Kidney epithelial cell (primary cell): ENCODE measurements around the gene PBX2. TPM values are rescaled to one million over a fixed set of nuclear protein-coding genes. Genes with fewer than 3 reads are reported as not detected.

ENCODE experiments used
- DNase-seq: peaks from one replicate; pipeline ENCODE4 v3.0.0-alpha.2; 2010; ENCODE audit warnings: low read depth
- H3K27me3 ChIP-seq: 2 replicates; pipeline ENCODE4 v1.6.0; 2011; ENCODE audit warnings: low read length; ENCODE audit not compliant: control insufficient read depth, insufficient read depth
- H3K36me3 ChIP-seq: 2 replicates; pipeline ENCODE4 v1.5.1; 2011; ENCODE audit warnings: low read length; ENCODE audit not compliant: control insufficient read depth, insufficient read depth
- H3K4me3 ChIP-seq: 2 replicates; pipeline ENCODE4 v1.5.1; 2011; ENCODE audit warnings: low read depth, mild to moderate bottlenecking, control low read depth, low read length
- total RNA-seq: library from RNA; depleted of rRNA; stranded (reverse); fragments of >200 nt; gene quantifications from 2 replicates; pipeline ENCODE4 v1.2.3, GENCODE V29; 2015
- TF ChIP-seq, protein P1 (sequence below): IDR thresholded peaks from 2 replicates; pipeline ENCODE4 v1.5.1; 2011; ENCODE audit warnings: mild to moderate bottlenecking, moderate library complexity, low read length, control low read depth, inconsistent platforms; ENCODE audit not compliant: insufficient read depth, poor library complexity, severe bottlenecking

Gene PBX2, protein sequence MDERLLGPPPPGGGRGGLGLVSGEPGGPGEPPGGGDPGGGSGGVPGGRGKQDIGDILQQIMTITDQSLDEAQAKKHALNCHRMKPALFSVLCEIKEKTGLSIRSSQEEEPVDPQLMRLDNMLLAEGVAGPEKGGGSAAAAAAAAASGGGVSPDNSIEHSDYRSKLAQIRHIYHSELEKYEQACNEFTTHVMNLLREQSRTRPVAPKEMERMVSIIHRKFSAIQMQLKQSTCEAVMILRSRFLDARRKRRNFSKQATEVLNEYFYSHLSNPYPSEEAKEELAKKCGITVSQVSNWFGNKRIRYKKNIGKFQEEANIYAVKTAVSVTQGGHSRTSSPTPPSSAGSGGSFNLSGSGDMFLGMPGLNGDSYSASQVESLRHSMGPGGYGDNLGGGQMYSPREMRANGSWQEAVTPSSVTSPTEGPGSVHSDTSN
- total RNA-seq = 37.5 and 40.7 TPM in 2 replicates

DNA sequence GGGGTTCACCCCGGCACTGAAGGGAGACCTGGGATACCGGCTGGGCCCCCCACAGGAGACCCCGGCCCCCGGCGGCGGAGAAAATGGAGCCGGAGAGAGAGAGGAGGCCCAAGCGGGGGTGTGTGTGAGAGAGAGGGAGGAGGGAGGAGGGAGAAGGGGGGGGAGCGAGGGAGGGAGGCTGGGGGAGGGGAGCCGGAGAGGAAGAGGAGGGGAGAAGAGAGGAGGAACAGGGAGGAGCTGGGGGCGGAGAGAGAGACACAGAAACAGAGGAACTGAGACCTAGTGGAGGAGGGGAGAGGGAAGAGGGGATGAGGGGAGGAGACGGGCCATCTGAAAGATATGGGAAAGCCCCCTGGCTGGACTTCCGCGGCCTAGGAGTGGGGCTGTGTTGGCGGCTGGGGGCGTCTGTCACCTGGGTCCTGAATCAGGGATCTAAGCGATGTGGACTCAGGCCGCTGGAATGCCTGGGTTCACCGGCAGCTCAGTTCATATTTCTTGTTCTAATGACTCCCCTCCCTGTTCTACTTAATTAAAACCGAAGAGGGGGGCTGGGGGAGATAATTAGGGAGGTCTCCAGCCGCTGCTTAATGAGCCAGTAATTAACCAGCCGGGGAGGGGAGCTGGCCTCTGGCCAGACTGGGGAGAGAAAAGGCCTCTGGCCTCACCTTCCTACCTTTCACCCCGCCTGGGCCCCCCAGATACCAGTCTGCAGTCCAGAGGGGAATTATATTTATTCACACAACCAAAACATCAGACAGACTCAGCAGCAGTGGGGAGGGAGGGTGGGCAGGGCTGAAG lies at the start of gene PBX2:
Gene PBX2, minus strand, starts transcription at position 149 of the 798 bp plus-strand sequence. CDS start 287 bp downstream, outside the sequence.
- H3K27me3 ChIP-seq = no peaks in the 10 kb centered on the region
- H3K4me3 ChIP-seq = peak within 1 kb of the TSS; percentile 71
- H3K36me3 ChIP-seq = no peaks in the 10 kb centered on the region
- TF ChIP-seq, protein P1, sequence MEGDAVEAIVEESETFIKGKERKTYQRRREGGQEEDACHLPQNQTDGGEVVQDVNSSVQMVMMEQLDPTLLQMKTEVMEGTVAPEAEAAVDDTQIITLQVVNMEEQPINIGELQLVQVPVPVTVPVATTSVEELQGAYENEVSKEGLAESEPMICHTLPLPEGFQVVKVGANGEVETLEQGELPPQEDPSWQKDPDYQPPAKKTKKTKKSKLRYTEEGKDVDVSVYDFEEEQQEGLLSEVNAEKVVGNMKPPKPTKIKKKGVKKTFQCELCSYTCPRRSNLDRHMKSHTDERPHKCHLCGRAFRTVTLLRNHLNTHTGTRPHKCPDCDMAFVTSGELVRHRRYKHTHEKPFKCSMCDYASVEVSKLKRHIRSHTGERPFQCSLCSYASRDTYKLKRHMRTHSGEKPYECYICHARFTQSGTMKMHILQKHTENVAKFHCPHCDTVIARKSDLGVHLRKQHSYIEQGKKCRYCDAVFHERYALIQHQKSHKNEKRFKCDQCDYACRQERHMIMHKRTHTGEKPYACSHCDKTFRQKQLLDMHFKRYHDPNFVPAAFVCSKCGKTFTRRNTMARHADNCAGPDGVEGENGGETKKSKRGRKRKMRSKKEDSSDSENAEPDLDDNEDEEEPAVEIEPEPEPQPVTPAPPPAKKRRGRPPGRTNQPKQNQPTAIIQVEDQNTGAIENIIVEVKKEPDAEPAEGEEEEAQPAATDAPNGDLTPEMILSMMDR = no peak
- DNase-seq = peak; percentile 65

DNA sequence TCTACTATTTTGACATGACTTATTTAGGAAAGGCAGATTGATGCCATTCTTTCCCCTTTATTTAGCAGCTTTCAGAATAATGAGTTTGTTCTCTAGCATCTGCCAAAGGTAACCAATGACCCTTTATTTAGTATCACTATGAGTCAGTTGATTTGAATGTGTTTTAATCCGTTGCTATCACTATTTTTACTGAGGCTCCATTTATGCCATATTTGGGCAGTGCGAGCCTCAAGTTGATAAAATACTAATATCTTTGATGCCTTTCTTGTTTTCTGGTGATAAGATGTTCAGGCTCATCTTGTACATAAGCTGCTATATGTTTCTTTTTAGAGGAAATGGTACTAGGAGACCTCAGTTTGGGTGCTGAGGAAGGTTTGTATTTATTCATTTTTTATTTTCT lies 49.5 kb upstream of the PBX2 start:
- peaks cover 2% of the 10 kb centered on the region for H3K27me3 ChIP-seq
- DNase-seq = no peak
- TF ChIP-seq, protein P1 = no peak
- no peaks in the 10 kb centered on the region for H3K36me3 ChIP-seq
- no peak overlapping the region for H3K4me3 ChIP-seq

DNA sequence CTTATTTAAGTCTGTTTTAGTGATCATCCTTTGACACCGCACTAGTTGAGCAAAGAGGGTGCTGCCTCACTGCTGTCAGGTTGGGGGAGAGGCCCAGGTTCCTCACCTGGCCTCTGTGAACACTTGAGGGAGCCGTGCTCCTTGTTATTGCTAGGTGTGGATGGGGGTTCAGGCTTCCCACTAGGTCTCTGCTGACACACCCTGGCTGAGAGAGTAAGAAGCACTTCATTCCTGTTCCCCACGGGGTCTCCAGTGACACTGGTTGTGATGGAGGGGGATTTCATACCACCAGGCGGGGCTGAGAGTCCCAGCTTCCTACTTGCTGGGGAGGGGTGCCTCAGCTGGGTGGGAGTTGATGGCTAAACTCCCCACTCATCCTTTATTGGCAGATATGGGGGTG lies 44.9 kb upstream of the PBX2 start:
- DNase-seq = no peak
- H3K4me3 ChIP-seq = no peak overlapping the region
- TF ChIP-seq, protein P1 = no peak
- H3K27me3 ChIP-seq = no peaks in the 10 kb centered on the region
- H3K36me3 ChIP-seq = no peaks in the 10 kb centered on the region

DNA sequence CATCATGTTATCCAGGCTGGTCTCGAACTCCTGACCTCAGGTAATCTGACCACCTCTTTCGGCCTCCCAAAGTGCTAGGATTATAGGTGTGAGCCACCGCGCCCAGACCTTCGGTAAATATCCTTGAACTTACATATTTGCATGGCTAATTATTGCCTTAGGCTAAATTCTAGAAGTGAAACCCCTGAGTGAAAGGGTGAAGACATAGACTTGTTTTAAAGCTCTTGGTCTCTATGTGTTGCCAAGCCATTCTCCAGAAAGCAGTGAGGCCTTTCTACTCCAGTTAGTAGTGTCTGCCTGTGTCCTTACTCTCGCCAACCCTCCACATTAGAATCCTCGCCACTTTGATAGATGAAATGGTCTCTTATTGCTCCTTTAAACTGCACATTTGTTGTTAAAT lies 36.4 kb upstream of the PBX2 start:
- H3K27me3 ChIP-seq = peaks cover 2% of the 10 kb centered on the region
- DNase-seq = no peak
- TF ChIP-seq, protein P1 = no peak
- H3K4me3 ChIP-seq = no peak overlapping the region
- no peaks in the 10 kb centered on the region for H3K36me3 ChIP-seq

DNA sequence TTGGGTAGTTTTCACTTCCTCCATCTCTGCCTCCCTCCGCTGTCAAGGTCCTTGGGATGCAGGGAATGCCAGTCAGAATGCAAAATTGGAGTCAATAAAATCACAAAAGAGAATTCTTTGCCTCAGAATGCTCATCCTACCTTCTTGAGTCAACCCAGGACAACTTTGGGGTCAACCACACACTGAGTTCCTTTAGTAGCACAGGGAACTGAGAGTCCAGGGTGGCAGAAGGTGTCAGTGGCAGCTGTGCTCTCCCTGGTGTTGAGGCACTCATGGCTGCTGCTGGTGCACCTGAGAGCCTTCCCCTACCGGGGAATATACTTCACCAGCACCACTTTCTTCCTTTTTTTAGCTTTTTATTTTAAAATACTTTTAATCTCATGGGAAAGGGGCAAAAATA lies 34.7 kb upstream of the PBX2 start:
- TF ChIP-seq, protein P1 = no peak
- no peak overlapping the region for H3K4me3 ChIP-seq
- peaks cover 2% of the 10 kb centered on the region for H3K27me3 ChIP-seq
- no peak for DNase-seq
- H3K36me3 ChIP-seq = no peaks in the 10 kb centered on the region
